C4-2B (cell line): ENCODE data around the gene URI1.

ENCODE experiments used
- CTCF ChIP-seq: fragments of 450-650 bp; conservative IDR thresholded peaks from 2 replicates; pipeline ENCODE4 v1.5.1; 2017; ENCODE audit warnings: mild to moderate bottlenecking
- ZFX ChIP-seq: fragments of 450-650 bp; IDR thresholded peaks from 2 replicates; pipeline ENCODE4 v1.6.1; 2017

GRCh38 chr19:29964171-29964570 lies 22.1 kb downstream of the URI1 start:
- no peak for TF ChIP-seq CTCF
- TF ChIP-seq ZFX = no peak
